GM12878 (cell line): ENCODE results near the gene UHMK1. TPM values are rescaled to one million over a fixed set of nuclear protein-coding genes. Genes with fewer than 3 reads are reported as not detected.

Source experiments
- ATAC-seq: fragments of 200-7000 bp; cut with Tn5 transposase; 3 replicates; pipeline ENCODE4 v1.9.1; 2020; ENCODE audit warnings: mild to moderate bottlenecking, moderate library complexity
- BruUV-seq: library from RNA; stranded (reverse); fragments of 400-500 nt; replicated peaks from 2 replicates; lab custom pipeline; 2021; lab: Mats Ljungman, UMichigan
- CTCF ChIA-PET: fragments of 300-600 bp; sonication (Branson Sonifier 250); formaldehyde crosslinking; extraction: SDS; loops from one replicate; lab custom pipeline; 2021; ENCODE audit warnings: inconsistent platforms; lab: Yijun Ruan, JAX
- POLR2A ChIA-PET: fragments of 350-600 bp; formaldehyde crosslinking; extraction: SDS; loops from one replicate; lab custom pipeline; 2021; ENCODE audit warnings: inconsistent platforms; lab: Charles Lee
- RAD21 ChIA-PET: fragments of 300-600 bp; sonication (Branson Sonifier 250); formaldehyde crosslinking; loops from one replicate; lab custom pipeline; 2023; ENCODE audit warnings: antibody characterized with exemption; ENCODE audit not compliant: unreplicated experiment; lab: Charles Lee
- SMC1A ChIA-PET: fragments of 300-600 bp; sonication (Branson Sonifier 250); formaldehyde crosslinking; loops from one replicate; lab custom pipeline; 2023; ENCODE audit not compliant: unreplicated experiment, uncharacterized antibody; lab: Charles Lee
- DNase-seq: peaks from one replicate; pipeline ENCODE4 v3.0.0-alpha.2; 2011; ENCODE audit warnings: low read depth, low spot score
- FAIRE-seq: peaks from 3 replicates; lab custom pipeline; 2011; peaks lifted over from hg19 to GRCh38; lab: Jason Lieb, UNC
- H2AFZ ChIP-seq: 2 replicates; pipeline ENCODE4 v1.6.0; 2011; ENCODE audit warnings: low read depth, low read length, control low read depth; ENCODE audit not compliant: control insufficient read depth
- H3K27ac ChIP-seq: 2 replicates; pipeline ENCODE4 v1.5.1; 2011; ENCODE audit warnings: control low read depth; ENCODE audit not compliant: control insufficient read depth, insufficient read depth
- H3K27me3 ChIP-seq, 2 experiments: replicated peaks in 1 of 2; 2 replicates each; pipeline versions ENCODE4 v1.6.0 to v1.6.1; 2011; ENCODE audit warnings: low read length in 1 of 2; ENCODE audit not compliant: control insufficient read depth in 2 of 2, insufficient read depth in 2 of 2
- H3K36me3 ChIP-seq, 2 experiments: 2 replicates each; pipeline ENCODE4 v1.5.1; 2011; ENCODE audit warnings: low read length in 1 of 2; ENCODE audit not compliant: control insufficient read depth in 2 of 2, insufficient read depth in 2 of 2
- H3K4me1 ChIP-seq: 2 replicates; pipeline ENCODE4 v1.6.1; 2011; ENCODE audit warnings: mild to moderate bottlenecking, low read length, moderate library complexity, mixed read lengths; ENCODE audit not compliant: control insufficient read depth, insufficient read depth
- H3K4me2 ChIP-seq: 2 replicates; pipeline ENCODE4 v1.6.0; 2011; ENCODE audit warnings: control low read depth; ENCODE audit not compliant: control insufficient read depth, insufficient read depth
- H3K4me3 ChIP-seq: fragments of 200-600 bp; sonication (generic); 2 replicates; pipeline ENCODE4 v1.5.1; 2016
- H3K79me2 ChIP-seq: 2 replicates; pipeline ENCODE4 v1.6.0; 2011; ENCODE audit warnings: low read length; ENCODE audit not compliant: control insufficient read depth, insufficient read depth
- H3K9ac ChIP-seq: 2 replicates; pipeline ENCODE4 v1.8.0; 2011; ENCODE audit warnings: low read length, control low read depth, mixed read lengths; ENCODE audit not compliant: control insufficient read depth, insufficient read depth
- H3K9me3 ChIP-seq: replicated peaks from 3 replicates; pipeline ENCODE4 v1.5.1; 2011; ENCODE audit warnings: mild to moderate bottlenecking, low read length; ENCODE audit not compliant: control insufficient read depth, insufficient read depth
- H4K20me1 ChIP-seq: 2 replicates; pipeline ENCODE4 v1.6.0; 2011; ENCODE audit not compliant: control insufficient read depth, insufficient read depth
- CBFB ChIP-seq: IDR thresholded peaks from 2 replicates; pipeline ENCODE4 v1.6.1; 2016; ENCODE audit warnings: antibody characterized with exemption, low read depth
- KDM1A ChIP-seq: fragments of 200-600 bp; sonication (generic); IDR thresholded peaks from 2 replicates; pipeline ENCODE4 v1.6.1; 2016; ENCODE audit warnings: borderline replicate concordance
- SMARCA5 ChIP-seq: fragments of 450-650 bp; IDR thresholded peaks from 2 replicates; pipeline ENCODE4 v1.6.1; 2017; ENCODE audit warnings: mild to moderate bottlenecking
- TCF12 ChIP-seq: IDR thresholded peaks from 2 replicates; pipeline ENCODE4 v1.6.1; 2011; ENCODE audit warnings: low read depth, mild to moderate bottlenecking, low read length
- ZNF24 ChIP-seq: fragments of 450-650 bp; IDR thresholded peaks from 2 replicates; pipeline ENCODE4 v1.6.1; 2017; ENCODE audit warnings: antibody characterized with exemption, mild to moderate bottlenecking
- WGBS: methylation state at CpG from one replicate; pipeline ENCODE4 v1.1.6; 2016; ENCODE audit warnings: low lambda C conversion rate; ENCODE audit not compliant: insufficient replicate concordance, insufficient coverage; ENCODE audit errors: missing lambda C conversion rate; 5-methylcytosine and 5-hydroxymethylcytosine counted together
- in situ Hi-C: fragments of 300-500 bp; cut with MboI; formaldehyde crosslinking; loops from 9 replicates; pipeline ENCODE4 v1.14.3; 2018; ENCODE audit warnings: mixed read lengths
- intact Hi-C: fragments of 100-400 bp; cut with micrococcal nuclease; formaldehyde crosslinking; loops from one replicate; pipeline ENCODE4 v1.14.2; 2022; ENCODE audit not compliant: unreplicated experiment
- polyA plus RNA-seq, 11 experiments: library from polyadenylated mRNA; depleted of rRNA in 4 of 11; unstranded in 6 of 11; stranded (reverse) in 5 of 11; fragments of >200 nt; fragmentation: Nextera tagmentation in 4 of 11; fragmentation: Illumina TruSeq in 1 of 11; extraction: Ambion mirVana in 4 of 11; extraction: Trizol in 1 of 11; gene quantifications; 1 replicate in 1 of 11; 2 replicates in 10 of 11; pipeline versions ENCODE4 v1.2.1 to v1.2.3, GENCODE V29; 2011 to 2016; ENCODE audit warnings: inconsistent platforms in 2 of 11, missing spikeins in 2 of 11, low read depth in 1 of 11
- total RNA-seq, 4 experiments: library from RNA; depleted of rRNA in 3 of 4; stranded (reverse); fragments of >200 nt in 3 of 4; fragmentation: Illumina TruSeq in 1 of 4; extraction: Trizol in 1 of 4; gene quantifications; 2 replicates each; pipeline versions ENCODE4 v1.2.1 to v1.2.3, GENCODE V29; 2013 to 2021

UHMK1 gene
- total and polyA plus RNA-seq, 10 of the 15 experiments (the other 5 are each of a cell fraction or from before 2014, with no cell fraction given): 5.7 to 52.7 (median 28.3) TPM

- BruUV-seq: no TSS peak
- CTCF ChIA-PET: interaction anchor here (0.7 to 1.5 kb wide), 4 partner anchors 11 to 301 kb away, joined by 3 to 4 read pairs (median 3); no protein-coding TSS in a partner anchor
Measured at GRCh38 chr1:162498496-162498810, 835 bp downstream of the UHMK1 start.

GRCh38 chr1:162500805-162501204, 3.2 kb downstream of the UHMK1 start:
- FAIRE-seq: no peak
- no peaks in the 10 kb centered on the region for H4K20me1 ChIP-seq
- TF ChIP-seq TCF12: no peak
- no peak for TF ChIP-seq SMARCA5
- TF ChIP-seq, all 136 proteins: peak for 0
- in situ Hi-C loops: no loop called here
- Histone ChIP-seq H3K27me3 (no peaks in the 10 kb centered on the region), H3K9ac (no peak overlapping the region), H3K4me1 (no peaks in the 10 kb centered on the region), H3K4me2 (peak overlapping the region; percentile 38; the same call in 1 of the 2 replicates), H2AFZ (no peak overlapping the region), H3K4me3 (peak overlapping the region; percentile 57; the same call in 1 of the 2 replicates), H3K27ac (no peak overlapping the region), H3K9me3 (no peaks in the 10 kb centered on the region), H3K36me3 (peaks cover 0 to 20% of the 10 kb centered on the region in 2 experiments; a peak in 2 of 4 replicates), H3K79me2 (peaks cover 49% of the 10 kb centered on the region)
- 98% methylated on average over 2 of the region's 2 CpGs for WGBS
- RAD21 ChIA-PET: no interaction called here
- DNase-seq (no peak), ATAC-seq (no peak)
- CTCF ChIA-PET: interaction anchor here (0.8 kb wide), 1 partner anchor 65 kb away, joined by 3 read pairs; no protein-coding TSS in a partner anchor
- SMC1A ChIA-PET: interaction anchor here (1.0 to 1.2 kb wide), 2 partner anchors 22 to 100 kb away, joined by 3 to 4 read pairs; no protein-coding TSS in a partner anchor
- BruUV-seq: no TSS peak
- intact Hi-C loops: no loop called here
- POLR2A ChIA-PET: interaction anchor here (1.3 kb wide), 1 partner anchor 28 kb away, joined by 3 read pairs; no protein-coding TSS in a partner anchor

More at GRCh38 chr1:162498496-162498810, 835 bp downstream of the UHMK1 start:
- H3K27ac ChIP-seq: peak overlapping the region; percentile 90
- H3K27me3 ChIP-seq: no peaks in the 10 kb centered on the region
- no peaks in the 10 kb centered on the region for H4K20me1 ChIP-seq
- H3K4me2 ChIP-seq: peak overlapping the region; percentile 19
- ATAC-seq (peak; percentile 30), FAIRE-seq (no peak), DNase-seq (no peak)
- intact Hi-C loops (loop anchor here (5.0 to 10.0 kb wide), 2 partner anchors 141 to 306 kb away; no protein-coding TSS in a partner anchor), in situ Hi-C loops (no loop called here)
- 2% methylated on average over 7 of the region's 7 CpGs for WGBS
- H3K79me2 ChIP-seq: peaks cover 47% of the 10 kb centered on the region
- RAD21 ChIA-PET: interaction anchor here (0.8 to 1.6 kb wide), 4 partner anchors 32 to 302 kb away, joined by 3 to 4 read pairs (median 4); no protein-coding TSS in a partner anchor
- SMC1A ChIA-PET: interaction anchor here (0.6 to 1.4 kb wide), 6 partner anchors 9 to 460 kb away, joined by 3 to 5 read pairs (median 3); no protein-coding TSS in a partner anchor
- POLR2A ChIA-PET: interaction anchor here (0.5 to 0.8 kb wide), 3 partner anchors 9 to 137 kb away, joined by 3 to 4 read pairs (median 3); no protein-coding TSS in a partner anchor
- peaks cover 0 to 17% of the 10 kb centered on the region in 2 experiments; a peak in 2 of 4 replicates for H3K36me3 ChIP-seq
- H3K4me1 ChIP-seq: no peaks in the 10 kb centered on the region
- H2AFZ ChIP-seq: no peak overlapping the region
- H3K9ac ChIP-seq: peak overlapping the region; percentile 92
- TF ChIP-seq CBFB: no peak
- no peak for TF ChIP-seq KDM1A
- TF ChIP-seq ZNF24: 0 out of 2 replicates have a peak, but pooled peaks have one; percentile 26
- no peaks in the 10 kb centered on the region for H3K9me3 ChIP-seq
- peak overlapping the region; percentile 92 for H3K4me3 ChIP-seq
